H9 (cell line): Measurements from ENCODE around the gene PIPOX. TPM values are rescaled to one million over a fixed set of nuclear protein-coding genes. Genes with fewer than 3 reads are reported as not detected.

Experiments used
- DNase-seq: peaks from one replicate; pipeline ENCODE4 v3.0.0-alpha.2; 2017
- H2AFZ ChIP-seq: one replicate; pipeline ENCODE4 v1.6.1; 2013; ENCODE audit warnings: mild to moderate bottlenecking, low read length, control low read depth, moderate library complexity
- H2AK5ac ChIP-seq: 2 replicates; pipeline ENCODE4 v1.6.1; 2013; ENCODE audit warnings: low read length, control low read depth, mixed read lengths; ENCODE audit not compliant: insufficient read length
- H2BK120ac ChIP-seq: one replicate; pipeline ENCODE4 v1.6.1; 2013; ENCODE audit warnings: low read depth, mild to moderate bottlenecking, low read length, control low read depth, inconsistent platforms; ENCODE audit not compliant: poor library complexity, severe bottlenecking
- H2BK12ac ChIP-seq: 2 replicates; pipeline ENCODE4 v1.6.1; 2013; ENCODE audit warnings: low read length, control low read depth, mixed read lengths, low read depth; ENCODE audit not compliant: insufficient read length
- H2BK15ac ChIP-seq: 2 replicates; pipeline ENCODE4 v1.6.1; 2013; ENCODE audit warnings: low read depth, low read length, control low read depth
- H2BK20ac ChIP-seq: one replicate; pipeline ENCODE4 v1.6.1; 2013; ENCODE audit warnings: low read depth, mild to moderate bottlenecking, low read length, control low read depth, inconsistent platforms; ENCODE audit not compliant: poor library complexity, severe bottlenecking
- H2BK5ac ChIP-seq: 2 replicates; pipeline ENCODE4 v1.6.1; 2013; ENCODE audit warnings: low read length, control low read depth, mixed read lengths; ENCODE audit not compliant: insufficient read length
- H3K14ac ChIP-seq: 2 replicates; pipeline ENCODE4 v1.6.1; 2013; ENCODE audit warnings: low read length, control low read depth; ENCODE audit not compliant: insufficient read depth
- H3K18ac ChIP-seq: 2 replicates; pipeline ENCODE4 v1.6.1; 2013; ENCODE audit warnings: low read depth, mild to moderate bottlenecking, mixed read lengths, low read length, control low read depth; ENCODE audit not compliant: insufficient read length
- H3K23ac ChIP-seq: 2 replicates; pipeline ENCODE4 v1.6.1; 2013; ENCODE audit warnings: low read length, control low read depth, mixed read lengths, low read depth; ENCODE audit not compliant: insufficient read length
- H3K23me2 ChIP-seq: 2 replicates; pipeline ENCODE4 v1.6.1; 2013; ENCODE audit warnings: low read depth, mild to moderate bottlenecking, mixed read lengths, low read length, control low read depth; ENCODE audit not compliant: insufficient read length, poor library complexity, severe bottlenecking
- H3K27ac ChIP-seq: 2 replicates; pipeline ENCODE4 v1.5.1; 2013; ENCODE audit warnings: low read length, control low read depth, mixed read lengths, low read depth; ENCODE audit not compliant: insufficient read length
- H3K27me3 ChIP-seq: 2 replicates; pipeline ENCODE4 v1.6.1; 2013; ENCODE audit warnings: low read length, control low read depth, inconsistent platforms; ENCODE audit not compliant: insufficient read depth
- H3K4ac ChIP-seq: 2 replicates; pipeline ENCODE4 v1.6.1; 2013; ENCODE audit warnings: low read depth, mild to moderate bottlenecking, control low read depth, inconsistent platforms, low read length, moderate library complexity
- H3K4me1 ChIP-seq: 2 replicates; pipeline ENCODE4 v1.6.1; 2013; ENCODE audit warnings: low read length, control low read depth, inconsistent platforms; ENCODE audit not compliant: insufficient read depth
- H3K4me2 ChIP-seq: 2 replicates; pipeline ENCODE4 v1.6.1; 2013; ENCODE audit warnings: low read length, control low read depth, mixed read lengths; ENCODE audit not compliant: insufficient read length, insufficient read depth
- H3K56ac ChIP-seq: 2 replicates; pipeline ENCODE4 v1.6.1; 2013; ENCODE audit warnings: low read depth, mild to moderate bottlenecking, mixed read lengths, low read length, control low read depth; ENCODE audit not compliant: insufficient read length
- H3K79me1 ChIP-seq: 2 replicates; pipeline ENCODE4 v1.6.1; 2013; ENCODE audit warnings: low read depth, mild to moderate bottlenecking, moderate library complexity, low read length, control low read depth, inconsistent platforms; ENCODE audit not compliant: insufficient read depth, poor library complexity, severe bottlenecking
- H3K79me2 ChIP-seq: 2 replicates; pipeline ENCODE4 v1.6.1; 2013; ENCODE audit warnings: low read length, control low read depth, inconsistent platforms; ENCODE audit not compliant: insufficient read depth
- H3K9ac ChIP-seq: 2 replicates; pipeline ENCODE4 v1.6.1; 2013; ENCODE audit warnings: low read length, control low read depth, mixed read lengths; ENCODE audit not compliant: insufficient read length; ENCODE audit errors: extremely low read depth
- H3K9me3 ChIP-seq: one replicate; pipeline ENCODE4 v1.6.1; 2013; ENCODE audit warnings: low read depth, low read length, inconsistent platforms; ENCODE audit not compliant: control insufficient read depth
- H3T11ph ChIP-seq: one replicate; pipeline ENCODE4 v1.6.1; 2013; ENCODE audit warnings: mild to moderate bottlenecking, low read length, control low read depth, inconsistent platforms
- H4K20me1 ChIP-seq: one replicate; pipeline ENCODE4 v1.6.1; 2013; ENCODE audit not compliant: control insufficient read depth, insufficient read length, insufficient read depth
- H4K5ac ChIP-seq: 2 replicates; pipeline ENCODE4 v1.6.1; 2013; ENCODE audit warnings: low read depth, mild to moderate bottlenecking, mixed read lengths, low read length, control low read depth; ENCODE audit not compliant: insufficient read length
- H4K8ac ChIP-seq: replicated peaks from 2 replicates; pipeline ENCODE4 v1.6.1; 2013; ENCODE audit warnings: low read length, control low read depth, mixed read lengths, low read depth; ENCODE audit not compliant: insufficient read length
- H4K91ac ChIP-seq: 2 replicates; pipeline ENCODE4 v1.6.1; 2013; ENCODE audit warnings: low read depth, mild to moderate bottlenecking, moderate library complexity, mixed read lengths, low read length, control low read depth; ENCODE audit not compliant: insufficient read length
- H3K27ac Mint-ChIP-seq, 3 experiments: 2 replicates in 2 of 3; 3 replicates in 1 of 3; pipeline ENCODE4 v1.8.0; 2020 to 2021; ENCODE audit warnings: mixed read lengths in 3 of 3, mild to moderate bottlenecking in 1 of 3, moderate library complexity in 1 of 3
- H3K27me3 Mint-ChIP-seq: 2 replicates; pipeline ENCODE4 v1.8.0; 2021; ENCODE audit warnings: low read depth, mild to moderate bottlenecking, moderate library complexity, mixed read lengths
- H3K36me3 Mint-ChIP-seq, 3 experiments: 2 replicates in 2 of 3; 3 replicates in 1 of 3; pipeline ENCODE4 v1.8.0; 2020 to 2021; ENCODE audit warnings: low read depth in 3 of 3, mixed read lengths in 3 of 3; ENCODE audit not compliant: insufficient read depth in 1 of 3
- H3K4me1 Mint-ChIP-seq, 2 experiments: 2 replicates each; pipeline ENCODE4 v1.8.0; 2020; ENCODE audit warnings: mixed read lengths in 2 of 2
- H3K4me3 Mint-ChIP-seq, 2 experiments: 2 replicates in 1 of 2; 3 replicates in 1 of 2; pipeline ENCODE4 v1.8.0; 2020 to 2021; ENCODE audit warnings: mild to moderate bottlenecking in 2 of 2, mixed read lengths in 2 of 2, moderate library complexity in 1 of 2
- H3K9me3 Mint-ChIP-seq, 2 experiments: 2 replicates in 1 of 2; 3 replicates in 1 of 2; pipeline ENCODE4 v1.8.0; 2020; ENCODE audit warnings: mild to moderate bottlenecking in 2 of 2, mixed read lengths in 2 of 2, moderate library complexity in 1 of 2
- CTCF ChIP-seq: fragments of 200-600 bp; sonication (generic); conservative IDR thresholded peaks from 3 replicates; pipeline ENCODE4 v1.8.0; 2021; ENCODE audit warnings: antibody characterized with exemption, mild to moderate bottlenecking
- WGBS: extraction: QIAGEN DNeasy Blood & Tissue Kit; methylation state at CpG from one replicate; pipeline ENCODE4 v1.1.7; 2013; ENCODE audit warnings: missing lambda C conversion rate, low lambda C conversion rate, mixed read lengths; ENCODE audit not compliant: insufficient read length; ENCODE audit errors: extremely low coverage; 5-methylcytosine and 5-hydroxymethylcytosine counted together
- total RNA-seq: library from RNA; stranded (reverse); gene quantifications from 2 replicates; pipeline ENCODE4 v1.2.1, GENCODE V29; 2021

Gene PIPOX
- total RNA-seq, 1 experiment from 2014 or later = 30.1 TPM

- WGBS = no CpG with 5 or more reads among the region's 5 CpGs
- Histone ChIP-seq H4K5ac (no peak overlapping the region), H3K4ac (no peak overlapping the region), H3K9ac (no peak overlapping the region), H2BK5ac (no peak overlapping the region), H2BK12ac (no peak overlapping the region), H3K79me2 (no peaks in the 10 kb centered on the region), H3K23ac (no peak overlapping the region), H3K23me2 (no peaks in the 10 kb centered on the region), H3K27ac (no peak overlapping the region), H2BK20ac (no peak overlapping the region), H3K4me2 (no peak overlapping the region), H2AK5ac (no peak overlapping the region), H3K14ac (no peak overlapping the region), H2BK15ac (no peak overlapping the region), H3K4me1 (no peaks in the 10 kb centered on the region), H3K9me3 (no peaks in the 10 kb centered on the region), H3T11ph (no peak overlapping the region), H3K79me1 (no peaks in the 10 kb centered on the region), H4K8ac (no peak overlapping the region), H4K91ac (no peak overlapping the region), H3K56ac (no peak overlapping the region), H3K18ac (no peak overlapping the region), H2BK120ac (no peak overlapping the region), H3K27me3 (no peaks in the 10 kb centered on the region), H2AFZ (no peak overlapping the region), H4K20me1 (no peaks in the 10 kb centered on the region)
- Mint-ChIP-seq H3K27ac (peak overlapping the region; percentile 32 to 86 (median 57); a peak in 4 of 7 replicates), H3K9me3 (no peaks in the 10 kb centered on the region), H3K4me3 (no peak overlapping the region), H3K4me1 (peaks cover 13 to 17% of the 10 kb centered on the region in 2 experiments), H3K36me3 (peaks cover 19 to 40% (median 20%) of the 10 kb centered on the region in 3 experiments; a peak in 6 of 7 replicates), H3K27me3 (no peaks in the 10 kb centered on the region)
- no peak for TF ChIP-seq CTCF
- no peak for DNase-seq
Observed at GRCh38 chr17:29099527-29099926, 56.6 kb downstream of the PIPOX start.
